ENCODE results near the gene MRPS15.
A peak's percentile ranks its signal among the peaks of the same experiment; 100 is the strongest.

Gene MRPS15

GRCh38 chr1:36458910-36459309 is 5.3 kb downstream of the MRPS15 start:
- H3K36me3 ChIP-seq (ENCODE audit: control insufficient read depth, insufficient read depth, low read length) = peaks cover 37% of the 10 kb centered on the region; the same call in 1 of the 2 replicates
- H3K4me3 ChIP-seq (ENCODE audit: low read length) = no peak overlapping the region
- H3K9me3 ChIP-seq (ENCODE audit: control insufficient read depth, insufficient read depth, low read length) = no peaks in the 10 kb centered on the region
- H3K27me3 ChIP-seq (ENCODE audit: control insufficient read depth, insufficient read depth, low read length) = no peaks in the 10 kb centered on the region
- no CpG with 5 or more reads among the region's 3 CpGs for WGBS (ENCODE audit: insufficient coverage, insufficient read length)
- no peaks in the 10 kb centered on the region for H3K4me1 ChIP-seq (ENCODE audit: control insufficient read depth, insufficient read depth, low read length)
- H3K27ac ChIP-seq (ENCODE audit: low read length) = no peak overlapping the region
- DNase-seq (ENCODE audit: low read depth, low spot score) = no peak

- Histone ChIP-seq H3K4me1 (ENCODE audit: control insufficient read depth, insufficient read depth, low read length) (no peaks in the 10 kb centered on the region), H3K9me3 (ENCODE audit: control insufficient read depth, insufficient read depth, low read length) (no peaks in the 10 kb centered on the region), H3K27ac (ENCODE audit: low read length) (no peak overlapping the region), H3K36me3 (ENCODE audit: control insufficient read depth, insufficient read depth, low read length) (peaks cover 37% of the 10 kb centered on the region; the same call in 1 of the 2 replicates), H3K4me3 (ENCODE audit: low read length) (no peak overlapping the region), H3K27me3 (ENCODE audit: control insufficient read depth, insufficient read depth, low read length) (no peaks in the 10 kb centered on the region)
- no CpG with 5 or more reads among the region's 5 CpGs for WGBS (ENCODE audit: insufficient coverage, insufficient read length)
- DNase-seq (ENCODE audit: low read depth, low spot score) = no peak
Measured at GRCh38 chr1:36457691-36458090, 6.5 kb downstream of the MRPS15 start.

DNA sequence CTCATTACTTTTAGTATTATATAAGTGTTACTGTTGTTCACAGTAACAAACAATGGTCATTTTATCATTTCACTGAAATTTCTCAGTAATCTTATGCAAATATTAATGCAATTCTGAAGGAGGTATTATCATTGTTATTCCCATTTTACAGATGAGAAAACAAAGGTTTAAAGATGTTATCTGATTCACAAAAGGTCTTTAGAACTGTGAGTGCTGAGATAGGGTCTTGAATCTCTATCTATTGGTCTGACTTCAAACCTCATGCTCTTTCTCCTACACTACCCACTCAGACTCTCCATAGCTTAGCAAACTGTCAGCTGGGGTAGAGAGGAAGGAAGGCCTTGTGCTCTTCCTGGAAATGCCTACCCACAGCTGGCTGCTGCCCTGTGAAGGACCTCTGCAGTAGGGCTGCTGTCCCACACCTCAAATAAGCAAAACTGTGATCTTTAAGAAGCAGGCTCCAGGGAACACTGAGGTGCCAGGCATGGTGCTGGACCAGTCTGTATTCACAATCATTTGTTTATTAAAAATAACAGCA is 7.7 kb downstream of the MRPS15 start:
- no peaks in the 10 kb centered on the region for H3K9me3 ChIP-seq (ENCODE audit: control insufficient read depth, insufficient read depth, low read length)
- no peaks in the 10 kb centered on the region for H3K4me1 ChIP-seq (ENCODE audit: control insufficient read depth, insufficient read depth, low read length)
- DNase-seq (ENCODE audit: low read depth, low spot score) = no peak
- no peak overlapping the region for H3K4me3 ChIP-seq (ENCODE audit: low read length)
- H3K36me3 ChIP-seq (ENCODE audit: control insufficient read depth, insufficient read depth, low read length) = peaks cover 36% of the 10 kb centered on the region; the same call in 1 of the 2 replicates
- no peak overlapping the region for H3K27ac ChIP-seq (ENCODE audit: low read length)
- H3K27me3 ChIP-seq (ENCODE audit: control insufficient read depth, insufficient read depth, low read length) = no peaks in the 10 kb centered on the region

- no CpG with 5 or more reads among the region's 1 CpG for WGBS (ENCODE audit: insufficient coverage, insufficient read length)
- peaks cover 26% of the 10 kb centered on the region; the same call in 1 of the 2 replicates for H3K36me3 ChIP-seq (ENCODE audit: control insufficient read depth, insufficient read depth, low read length)
Measured at GRCh38 chr1:36455386-36455785, 8.8 kb downstream of the MRPS15 start.

DNA sequence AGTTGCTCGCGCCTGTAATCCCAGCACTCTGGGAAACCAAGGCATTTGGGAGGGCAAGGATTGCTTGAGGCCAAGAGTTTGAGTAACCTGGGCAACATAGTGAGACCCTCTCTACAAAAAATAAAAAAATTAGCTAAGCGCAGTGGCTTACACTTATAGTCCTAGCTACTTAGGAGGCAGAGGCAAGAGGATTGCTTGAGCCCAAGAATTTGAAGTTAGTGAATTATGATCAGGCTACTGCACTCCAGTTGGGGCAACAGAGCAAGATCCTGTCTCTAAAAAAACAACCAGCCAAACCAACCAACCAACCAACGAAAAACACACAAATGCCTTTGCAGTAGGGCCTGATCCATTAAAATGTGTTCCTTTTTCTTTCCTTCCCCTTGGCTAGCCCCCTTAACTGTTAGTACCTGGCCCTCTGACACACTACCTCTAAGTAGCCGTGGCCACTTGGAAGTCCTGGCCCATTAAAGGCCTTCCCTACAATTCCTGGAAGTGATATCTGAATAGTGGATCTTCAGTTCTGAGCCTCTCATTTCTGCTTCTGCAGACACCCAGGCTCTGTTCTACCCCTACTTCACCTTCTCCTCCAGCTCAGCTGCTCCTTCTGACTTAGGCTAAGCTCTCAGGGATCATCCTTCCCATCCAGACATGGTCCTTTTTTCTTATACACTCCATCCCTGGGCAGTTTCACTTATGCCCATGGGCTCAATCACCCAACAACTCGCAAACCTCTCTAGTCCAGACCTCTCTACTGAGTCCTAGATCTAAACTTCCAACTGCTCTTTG is 10.4 kb downstream of the MRPS15 start:
- DNase-seq (ENCODE audit: low read depth, low spot score) = no peak
- Histone ChIP-seq H3K27ac (ENCODE audit: low read length) (no peak overlapping the region), H3K4me3 (ENCODE audit: low read length) (no peak overlapping the region), H3K9me3 (ENCODE audit: control insufficient read depth, insufficient read depth, low read length) (no peaks in the 10 kb centered on the region), H3K27me3 (ENCODE audit: control insufficient read depth, insufficient read depth, low read length) (no peaks in the 10 kb centered on the region), H3K4me1 (ENCODE audit: control insufficient read depth, insufficient read depth, low read length) (no peaks in the 10 kb centered on the region; the same call in 1 of the 2 replicates), H3K36me3 (ENCODE audit: control insufficient read depth, insufficient read depth, low read length) (peaks cover 23% of the 10 kb centered on the region; the same call in 1 of the 2 replicates)
- WGBS (ENCODE audit: insufficient coverage, insufficient read length) = no CpG with 5 or more reads among the region's 6 CpGs

More at GRCh38 chr1:36455386-36455785, 8.8 kb downstream of the MRPS15 start:
- Histone ChIP-seq H3K4me3 (ENCODE audit: low read length) (no peak overlapping the region), H3K9me3 (ENCODE audit: control insufficient read depth, insufficient read depth, low read length) (no peaks in the 10 kb centered on the region), H3K27me3 (ENCODE audit: control insufficient read depth, insufficient read depth, low read length) (no peaks in the 10 kb centered on the region), H3K4me1 (ENCODE audit: control insufficient read depth, insufficient read depth, low read length) (no peaks in the 10 kb centered on the region), H3K27ac (ENCODE audit: low read length) (no peak overlapping the region)
- no peak for DNase-seq (ENCODE audit: low read depth, low spot score)

- H3K4me1 ChIP-seq (ENCODE audit: control insufficient read depth, insufficient read depth, low read length) = no peaks in the 10 kb centered on the region; the same call in 1 of the 2 replicates
- H3K27ac ChIP-seq (ENCODE audit: low read length) = no peak overlapping the region
- no peak overlapping the region for H3K4me3 ChIP-seq (ENCODE audit: low read length)
- H3K9me3 ChIP-seq (ENCODE audit: control insufficient read depth, insufficient read depth, low read length) = no peaks in the 10 kb centered on the region
- H3K36me3 ChIP-seq (ENCODE audit: control insufficient read depth, insufficient read depth, low read length) = peaks cover 23% of the 10 kb centered on the region; the same call in 1 of the 2 replicates
- no CpG with 5 or more reads among the region's 3 CpGs for WGBS (ENCODE audit: insufficient coverage, insufficient read length)
- H3K27me3 ChIP-seq (ENCODE audit: control insufficient read depth, insufficient read depth, low read length) = no peaks in the 10 kb centered on the region
- no peak for DNase-seq (ENCODE audit: low read depth, low spot score)
Measured at GRCh38 chr1:36453051-36453450, 11.1 kb downstream of the MRPS15 start.

DNA sequence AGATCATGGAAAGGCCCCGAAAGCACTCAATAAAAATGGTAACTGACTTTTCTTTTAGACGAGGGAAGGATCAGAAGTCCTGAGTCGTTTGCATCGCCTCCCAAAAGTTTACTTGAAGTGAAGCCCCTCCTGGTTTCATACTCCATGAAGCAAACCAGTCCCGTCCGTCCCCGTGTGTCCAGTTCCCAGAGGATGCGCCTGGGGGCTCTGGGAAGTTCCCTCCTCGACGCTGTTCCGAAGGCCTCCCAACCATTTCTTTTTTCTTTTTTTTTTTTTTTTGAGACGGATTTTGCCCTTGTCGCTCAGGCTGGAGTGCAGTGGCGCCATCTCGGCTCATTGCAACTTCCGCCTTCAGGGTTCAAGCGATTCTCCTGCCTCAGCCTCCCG is 13.3 kb downstream of the MRPS15 start:
- no CpG with 5 or more reads among the region's 18 CpGs for WGBS (ENCODE audit: insufficient coverage, insufficient read length)
- no peak overlapping the region for H3K27ac ChIP-seq (ENCODE audit: low read length)
- no peaks in the 10 kb centered on the region for H3K27me3 ChIP-seq (ENCODE audit: control insufficient read depth, insufficient read depth, low read length)
- peak overlapping the region; percentile 46; the same call in 1 of the 2 replicates for H3K4me3 ChIP-seq (ENCODE audit: low read length)
- DNase-seq (ENCODE audit: low read depth, low spot score) = no peak
- no peaks in the 10 kb centered on the region; the same call in 1 of the 2 replicates for H3K4me1 ChIP-seq (ENCODE audit: control insufficient read depth, insufficient read depth, low read length)
- H3K36me3 ChIP-seq (ENCODE audit: control insufficient read depth, insufficient read depth, low read length) = peaks cover 11% of the 10 kb centered on the region; the same call in 1 of the 2 replicates
- no peaks in the 10 kb centered on the region for H3K9me3 ChIP-seq (ENCODE audit: control insufficient read depth, insufficient read depth, low read length)

GRCh38 chr1:36450270-36450918 is 13.8 kb downstream of the MRPS15 start, which contains the start of gene OSCP1:
Gene OSCP1, minus strand, starts transcription at chr1:36450451. Its CDS starts 82 bp downstream, at chr1:36450369.
- peak; percentile 90 for DNase-seq (ENCODE audit: low read depth, low spot score)
- Histone ChIP-seq H3K4me3 (ENCODE audit: low read length) (peak within 1 kb of the TSS; percentile 50; the same call in 1 of the 2 replicates), H3K4me1 (ENCODE audit: control insufficient read depth, insufficient read depth, low read length) (no peaks in the 10 kb centered on the region; the same call in 1 of the 2 replicates), H3K27ac (ENCODE audit: low read length) (no peak within 1 kb of the TSS), H3K36me3 (ENCODE audit: control insufficient read depth, insufficient read depth, low read length) (peaks cover 7% of the 10 kb centered on the region; the same call in 1 of the 2 replicates), H3K9me3 (ENCODE audit: control insufficient read depth, insufficient read depth, low read length) (no peaks in the 10 kb centered on the region), H3K27me3 (ENCODE audit: control insufficient read depth, insufficient read depth, low read length) (no peaks in the 10 kb centered on the region)
- WGBS (ENCODE audit: insufficient coverage, insufficient read length) = no CpG with 5 or more reads among the region's 48 CpGs

DNA sequence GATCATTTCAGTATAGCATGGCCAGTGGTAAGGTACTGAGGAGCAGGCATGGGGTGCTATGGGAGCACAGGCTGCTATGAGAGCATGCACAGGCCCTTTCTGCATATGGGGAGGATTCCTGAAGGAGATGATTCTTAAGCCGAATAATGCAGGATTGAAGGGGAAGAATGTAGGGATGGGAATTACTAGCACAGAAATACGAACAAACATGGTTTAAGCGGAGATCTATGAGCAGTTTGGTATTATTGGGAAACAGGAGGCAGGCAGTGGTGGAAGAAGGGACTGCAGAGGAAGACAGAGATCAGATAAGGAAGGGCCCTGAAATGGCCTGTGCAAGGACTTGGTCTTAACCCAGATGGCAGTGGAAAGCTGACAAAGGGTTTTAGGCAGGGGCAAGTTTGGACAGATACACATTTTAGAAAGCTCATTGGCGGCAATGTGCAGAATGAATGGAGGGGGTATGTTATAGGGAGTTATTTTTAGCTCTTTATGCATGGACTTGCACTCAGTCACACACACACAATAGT is 15.6 kb downstream of the MRPS15 start:
- no CpG with 5 or more reads among the region's 4 CpGs for WGBS (ENCODE audit: insufficient coverage, insufficient read length)
- H3K27me3 ChIP-seq (ENCODE audit: control insufficient read depth, insufficient read depth, low read length) = no peaks in the 10 kb centered on the region
- H3K36me3 ChIP-seq (ENCODE audit: control insufficient read depth, insufficient read depth, low read length) = no peaks in the 10 kb centered on the region
- no peaks in the 10 kb centered on the region; the same call in 1 of the 2 replicates for H3K4me1 ChIP-seq (ENCODE audit: control insufficient read depth, insufficient read depth, low read length)
- no peaks in the 10 kb centered on the region for H3K9me3 ChIP-seq (ENCODE audit: control insufficient read depth, insufficient read depth, low read length)
- DNase-seq (ENCODE audit: low read depth, low spot score) = no peak
- H3K27ac ChIP-seq (ENCODE audit: low read length) = no peak overlapping the region
- no peak overlapping the region for H3K4me3 ChIP-seq (ENCODE audit: low read length)

DNA sequence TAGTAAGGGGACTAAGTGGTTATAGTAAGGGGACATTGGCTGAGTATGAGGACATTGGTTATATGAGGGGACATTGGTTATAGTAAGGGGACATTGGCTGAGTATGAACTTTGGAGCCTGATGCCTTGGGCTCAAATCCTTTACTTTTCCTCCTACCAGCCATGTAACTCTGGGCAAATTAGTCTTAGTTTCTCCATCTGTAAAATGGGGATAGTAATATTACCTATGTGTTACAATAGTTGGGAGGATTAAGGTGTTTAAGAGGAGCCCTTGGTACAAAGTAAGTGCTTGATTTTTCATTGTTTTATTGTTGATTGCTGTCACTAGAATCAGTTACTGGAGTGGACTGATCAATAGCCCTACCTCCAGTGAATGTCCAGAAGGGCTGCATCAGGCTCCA is 16.7 kb downstream of the MRPS15 start:
- H3K27ac ChIP-seq (ENCODE audit: low read length) = no peak overlapping the region
- DNase-seq (ENCODE audit: low read depth, low spot score) = no peak
- H3K9me3 ChIP-seq (ENCODE audit: control insufficient read depth, insufficient read depth, low read length) = no peaks in the 10 kb centered on the region

More for the DNA sequence above, 16.7 kb downstream of the MRPS15 start:
- Histone ChIP-seq H3K36me3 (ENCODE audit: control insufficient read depth, insufficient read depth, low read length) (no peaks in the 10 kb centered on the region), H3K4me1 (ENCODE audit: control insufficient read depth, insufficient read depth, low read length) (no peaks in the 10 kb centered on the region; the same call in 1 of the 2 replicates), H3K27me3 (ENCODE audit: control insufficient read depth, insufficient read depth, low read length) (no peaks in the 10 kb centered on the region), H3K4me3 (ENCODE audit: low read length) (no peak overlapping the region)
